Chondrocyte (in vitro differentiated cells): ENCODE measurements around the gene RGS9. TPM values are rescaled to one million over a fixed set of nuclear protein-coding genes. Genes with fewer than 3 reads are reported as not detected.

Source experiments
- DNase-seq: peaks from one replicate; pipeline ENCODE4 v3.0.0; 2021; ENCODE audit warnings: mixed read lengths, low spot score
- H3K27ac Mint-ChIP-seq: one replicate; pipeline ENCODE4 v1.8.0; 2021; ENCODE audit warnings: mild to moderate bottlenecking, moderate library complexity, mixed read lengths; ENCODE audit not compliant: unreplicated experiment
- H3K27me3 Mint-ChIP-seq: 2 replicates; pipeline ENCODE4 v1.8.0; 2021; ENCODE audit warnings: low read depth, mixed read lengths
- H3K36me3 Mint-ChIP-seq: 2 replicates; pipeline ENCODE4 v1.8.0; 2021; ENCODE audit warnings: low read depth, mixed read lengths
- H3K4me1 Mint-ChIP-seq: 2 replicates; pipeline ENCODE4 v1.8.0; 2021; ENCODE audit warnings: low read depth, mild to moderate bottlenecking, mixed read lengths
- H3K4me3 Mint-ChIP-seq: one replicate; pipeline ENCODE4 v1.8.0; 2021; ENCODE audit warnings: mild to moderate bottlenecking, moderate library complexity, mixed read lengths; ENCODE audit not compliant: unreplicated experiment
- H3K9me3 Mint-ChIP-seq: 2 replicates; pipeline ENCODE4 v1.8.0; 2021; ENCODE audit warnings: low read depth, mixed read lengths
- total RNA-seq: library from RNA; stranded (reverse); gene quantifications from 3 replicates; pipeline ENCODE4 v1.2.1, GENCODE V29; 2021
- TF ChIP-seq, protein P1 (sequence below): fragments of 200-600 bp; sonication (generic); IDR thresholded peaks from 2 replicates; pipeline ENCODE4 v1.5.0; 2021; ENCODE audit warnings: antibody characterized with exemption, mild to moderate bottlenecking, moderate library complexity

The RGS9 gene
- total RNA-seq, 1 donor from 2014 or later = 14.9 TPM

DNA sequence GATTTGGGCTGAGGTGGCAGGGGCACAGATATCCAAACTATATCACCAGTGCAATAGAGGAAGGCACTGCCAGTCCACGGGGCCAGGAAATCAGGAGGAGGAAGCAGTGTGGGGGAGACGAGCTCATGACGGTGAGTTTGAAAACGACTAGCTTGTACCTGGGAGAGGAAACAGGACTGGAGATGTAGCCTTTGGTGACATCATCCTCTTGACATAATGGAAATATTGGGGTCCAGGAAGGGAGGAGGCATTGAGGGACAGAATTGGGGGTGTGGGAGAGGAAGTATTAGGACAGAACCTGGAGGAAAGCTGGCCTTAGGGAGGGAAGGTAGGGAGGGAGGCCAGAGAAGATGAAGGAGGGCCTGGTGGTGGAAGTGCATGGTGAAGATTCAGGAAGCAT lies 109.1 kb downstream of the RGS9 start:
- no peak for DNase-seq
- Mint-ChIP-seq H3K9me3 (no peaks in the 10 kb centered on the region), H3K4me1 (peaks cover 9% of the 10 kb centered on the region), H3K27me3 (peaks cover 15% of the 10 kb centered on the region), H3K27ac (no peak overlapping the region), H3K36me3 (no peaks in the 10 kb centered on the region), H3K4me3 (no peak overlapping the region)
- TF ChIP-seq, protein P1, sequence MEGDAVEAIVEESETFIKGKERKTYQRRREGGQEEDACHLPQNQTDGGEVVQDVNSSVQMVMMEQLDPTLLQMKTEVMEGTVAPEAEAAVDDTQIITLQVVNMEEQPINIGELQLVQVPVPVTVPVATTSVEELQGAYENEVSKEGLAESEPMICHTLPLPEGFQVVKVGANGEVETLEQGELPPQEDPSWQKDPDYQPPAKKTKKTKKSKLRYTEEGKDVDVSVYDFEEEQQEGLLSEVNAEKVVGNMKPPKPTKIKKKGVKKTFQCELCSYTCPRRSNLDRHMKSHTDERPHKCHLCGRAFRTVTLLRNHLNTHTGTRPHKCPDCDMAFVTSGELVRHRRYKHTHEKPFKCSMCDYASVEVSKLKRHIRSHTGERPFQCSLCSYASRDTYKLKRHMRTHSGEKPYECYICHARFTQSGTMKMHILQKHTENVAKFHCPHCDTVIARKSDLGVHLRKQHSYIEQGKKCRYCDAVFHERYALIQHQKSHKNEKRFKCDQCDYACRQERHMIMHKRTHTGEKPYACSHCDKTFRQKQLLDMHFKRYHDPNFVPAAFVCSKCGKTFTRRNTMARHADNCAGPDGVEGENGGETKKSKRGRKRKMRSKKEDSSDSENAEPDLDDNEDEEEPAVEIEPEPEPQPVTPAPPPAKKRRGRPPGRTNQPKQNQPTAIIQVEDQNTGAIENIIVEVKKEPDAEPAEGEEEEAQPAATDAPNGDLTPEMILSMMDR = no peak

DNA sequence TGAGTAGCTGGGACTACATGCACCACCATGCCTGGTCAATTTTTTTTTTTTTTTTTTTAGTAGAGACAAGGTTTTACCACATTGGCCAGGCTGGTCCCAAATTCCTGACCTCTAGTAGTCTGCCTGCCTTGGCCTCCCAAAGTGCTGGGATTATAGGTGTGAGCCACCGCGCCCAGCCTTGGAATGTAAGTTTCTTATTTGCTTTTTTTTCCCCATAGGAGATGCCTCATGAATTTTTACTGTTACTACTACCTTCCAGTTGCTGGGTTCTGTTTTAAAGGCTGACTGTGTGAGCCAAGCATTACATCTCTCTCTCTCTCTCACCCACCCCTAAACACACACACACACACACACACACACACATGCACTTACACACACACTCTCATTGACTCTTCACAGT lies 112.6 kb downstream of the RGS9 start:
- TF ChIP-seq, protein P1 = no peak
- H3K27ac Mint-ChIP-seq = no peak overlapping the region
- peaks cover 26% of the 10 kb centered on the region for H3K27me3 Mint-ChIP-seq
- no peaks in the 10 kb centered on the region for H3K9me3 Mint-ChIP-seq
- no peak overlapping the region for H3K4me3 Mint-ChIP-seq
- no peaks in the 10 kb centered on the region for H3K36me3 Mint-ChIP-seq
- H3K4me1 Mint-ChIP-seq = no peaks in the 10 kb centered on the region
- DNase-seq = no peak

GRCh38 chr17:65254166-65254565 lies 117.0 kb downstream of the RGS9 start:
- TF ChIP-seq, protein P1 = no peak
- Mint-ChIP-seq H3K27me3 (peaks cover 23% of the 10 kb centered on the region), H3K36me3 (peaks cover 2% of the 10 kb centered on the region), H3K4me3 (no peak overlapping the region), H3K4me1 (no peaks in the 10 kb centered on the region), H3K9me3 (peaks cover 3% of the 10 kb centered on the region), H3K27ac (no peak overlapping the region)
- DNase-seq = no peak

DNA sequence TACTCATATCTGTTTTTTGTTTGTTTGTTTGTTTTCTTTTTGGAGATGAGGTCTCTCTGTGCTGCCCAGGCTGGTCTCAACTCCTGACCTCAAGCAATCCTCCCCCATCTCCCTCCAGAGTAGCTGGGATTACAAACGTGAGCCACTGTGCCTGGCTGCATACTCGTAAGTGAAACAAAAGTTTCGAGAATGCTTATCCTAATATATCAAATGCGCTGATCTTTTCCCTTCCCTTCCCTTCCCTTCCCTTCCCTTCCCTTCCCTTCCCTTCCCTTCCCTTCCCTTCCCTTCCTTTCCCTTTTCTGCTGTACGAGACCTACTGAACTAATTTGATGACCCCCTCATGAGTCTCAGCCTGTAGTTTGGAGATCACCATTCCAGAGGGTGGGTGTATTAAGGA lies 122.1 kb downstream of the RGS9 start:
- TF ChIP-seq, protein P1 = no peak
- Mint-ChIP-seq H3K27me3 (peaks cover 2% of the 10 kb centered on the region), H3K27ac (no peak overlapping the region), H3K4me3 (no peak overlapping the region), H3K4me1 (peaks cover 6% of the 10 kb centered on the region), H3K9me3 (peaks cover 3% of the 10 kb centered on the region), H3K36me3 (peaks cover 2% of the 10 kb centered on the region)
- DNase-seq = no peak

DNA sequence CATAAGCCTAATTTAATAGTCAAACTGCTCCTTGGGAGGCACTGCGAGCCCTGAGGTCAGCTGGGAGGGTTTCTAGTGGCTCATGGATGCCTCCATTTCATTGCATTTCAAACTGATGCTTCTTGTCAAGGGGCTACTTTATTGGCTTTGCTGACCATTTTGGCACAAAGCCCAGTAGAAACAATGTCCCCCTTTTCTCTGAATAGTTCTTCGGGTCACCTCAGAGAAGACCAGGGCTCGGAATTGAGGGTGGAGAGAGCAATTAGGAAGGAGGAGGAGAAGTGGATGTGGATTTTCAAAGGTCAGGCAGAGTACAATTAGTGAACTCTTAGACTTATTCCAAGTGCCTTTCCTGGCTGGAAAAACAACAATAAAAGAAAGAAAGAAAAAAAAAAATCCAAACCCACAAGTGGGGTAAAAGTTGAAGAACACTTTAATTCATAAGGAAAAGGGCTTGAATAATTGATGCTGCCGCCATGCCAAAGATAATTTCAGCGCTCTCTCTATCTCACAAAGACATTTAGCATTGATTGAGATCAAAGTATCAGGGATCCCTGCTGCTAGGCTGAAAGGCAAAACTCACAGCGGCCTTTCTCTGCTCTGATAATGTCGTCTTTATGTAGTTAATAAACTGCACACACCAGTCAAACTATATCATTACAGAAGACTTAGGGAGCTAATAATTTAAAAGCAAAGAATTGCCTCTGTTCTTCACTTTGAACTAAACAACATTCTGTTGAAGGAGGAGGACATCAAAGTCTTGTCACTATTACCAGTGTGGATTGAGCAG lies 122.7 kb downstream of the RGS9 start:
- H3K9me3 Mint-ChIP-seq = peaks cover 3% of the 10 kb centered on the region
- TF ChIP-seq, protein P1 = no peak
- peaks cover 2% of the 10 kb centered on the region for H3K27me3 Mint-ChIP-seq
- H3K4me1 Mint-ChIP-seq = peaks cover 6% of the 10 kb centered on the region
- DNase-seq = no peak
- no peak overlapping the region for H3K4me3 Mint-ChIP-seq
- H3K36me3 Mint-ChIP-seq = peaks cover 2% of the 10 kb centered on the region
- no peak overlapping the region for H3K27ac Mint-ChIP-seq
